Posterior vena cava (tissue), 2 donors: ENCODE measurements around the gene HIPK2. TPM values are rescaled to one million over a fixed set of nuclear protein-coding genes. Genes with fewer than 3 reads are reported as not detected.
"Not testable (repeated sequence)": the region's sequence is repeated elsewhere in the genome, so short reads cannot be mapped to it uniquely, and the experiment has no call there.

Experiments
- DNase-seq: peaks from one replicate; pipeline ENCODE4 v3.0.0-alpha.2; 2020; ENCODE audit warnings: low spot score
- intact Hi-C, 2 donors: fragments of 100-400 bp; cut with DNase I; formaldehyde crosslinking; loops; one replicate each; pipeline versions ENCODE4 v1.14.1 to v1.14.2; 2022 to 2023
- total RNA-seq, 2 donors: library from RNA; stranded (reverse); fragmentation: NEBNext Ultra II Directional; extraction: Animal tissue kit (Norgen Biotek cat#: 25700); gene quantifications; one replicate each; pipeline ENCODE4 v1.2.1, GENCODE V29; 2021
- donor health status: DM: yes; HTN: yes; CAD: no.
- donor health status: DM: yes; HTN: yes; CAD: no.

Gene HIPK2
- total RNA-seq, 2 donors from 2014 or later, result 46.5 to 67.6 TPM

GRCh38 chr7:139683137-139683921, 94.5 kb downstream of the HIPK2 start:
- no peak for DNase-seq
- intact Hi-C loops, result no loop called here

DNA sequence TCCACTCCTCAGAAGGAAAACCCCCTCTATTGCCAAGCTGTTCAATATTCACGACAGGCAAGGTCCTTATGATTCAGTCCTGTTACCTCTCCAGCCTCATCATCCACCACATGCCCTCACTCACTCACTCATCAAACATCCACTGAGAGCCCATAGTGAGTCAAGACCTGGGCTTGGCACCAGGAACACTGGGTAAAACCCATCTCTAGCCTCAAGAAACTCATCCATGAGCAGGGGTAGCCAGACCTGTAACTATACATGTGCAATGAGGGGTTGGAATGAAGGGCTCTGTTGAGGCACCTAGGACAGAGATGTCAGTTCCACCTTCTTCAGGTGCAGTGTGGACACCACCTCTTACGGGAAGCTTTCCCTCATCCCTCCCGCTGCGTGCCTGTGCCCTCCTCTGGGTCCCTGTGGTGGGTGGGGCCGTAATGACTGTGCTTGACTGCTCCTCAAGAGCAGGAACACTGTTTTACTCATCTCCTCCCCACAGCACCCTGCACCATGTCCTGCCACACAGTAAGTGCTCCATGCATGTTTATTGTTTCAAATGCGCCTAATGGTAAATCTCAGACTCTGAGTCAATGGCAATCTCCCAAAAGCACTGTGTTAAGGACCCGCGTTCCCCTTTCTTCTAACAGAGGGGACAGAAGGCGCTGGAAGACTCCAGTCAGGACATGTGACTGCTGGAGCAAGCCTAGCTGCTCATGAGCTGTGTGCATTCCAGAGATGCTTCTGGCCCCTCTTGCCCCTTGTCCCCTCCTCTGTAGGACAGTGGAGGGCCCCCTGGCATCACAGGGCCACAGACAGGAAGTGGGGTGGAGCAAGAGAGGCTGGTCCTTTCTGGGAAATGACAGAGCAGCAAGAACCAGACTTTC, 95.4 kb downstream of the HIPK2 start:
- DNase-seq, result no peak
- intact Hi-C loops, result no loop called here

DNA sequence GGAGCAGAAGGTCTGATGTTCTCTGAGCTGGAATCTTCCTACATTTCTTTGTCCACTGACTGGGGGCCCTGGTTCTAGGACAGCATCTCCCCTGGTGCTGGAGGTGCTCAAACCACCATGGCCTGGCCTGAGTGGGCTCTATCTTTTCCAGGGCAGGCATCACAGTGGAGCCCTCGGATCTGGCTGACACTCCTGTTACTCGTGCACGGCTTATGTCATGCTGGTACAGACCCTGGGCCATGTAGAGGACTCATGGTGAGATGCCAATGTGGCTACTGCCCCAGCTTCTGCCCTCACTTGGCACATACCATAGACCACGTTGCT, 96.0 kb downstream of the HIPK2 start:
- no peak for DNase-seq
- intact Hi-C loops, result no loop called here

- intact Hi-C loops, result no loop called here
- no peak for DNase-seq
Observed at GRCh38 chr7:139681463-139681755, 96.4 kb downstream of the HIPK2 start.

DNA sequence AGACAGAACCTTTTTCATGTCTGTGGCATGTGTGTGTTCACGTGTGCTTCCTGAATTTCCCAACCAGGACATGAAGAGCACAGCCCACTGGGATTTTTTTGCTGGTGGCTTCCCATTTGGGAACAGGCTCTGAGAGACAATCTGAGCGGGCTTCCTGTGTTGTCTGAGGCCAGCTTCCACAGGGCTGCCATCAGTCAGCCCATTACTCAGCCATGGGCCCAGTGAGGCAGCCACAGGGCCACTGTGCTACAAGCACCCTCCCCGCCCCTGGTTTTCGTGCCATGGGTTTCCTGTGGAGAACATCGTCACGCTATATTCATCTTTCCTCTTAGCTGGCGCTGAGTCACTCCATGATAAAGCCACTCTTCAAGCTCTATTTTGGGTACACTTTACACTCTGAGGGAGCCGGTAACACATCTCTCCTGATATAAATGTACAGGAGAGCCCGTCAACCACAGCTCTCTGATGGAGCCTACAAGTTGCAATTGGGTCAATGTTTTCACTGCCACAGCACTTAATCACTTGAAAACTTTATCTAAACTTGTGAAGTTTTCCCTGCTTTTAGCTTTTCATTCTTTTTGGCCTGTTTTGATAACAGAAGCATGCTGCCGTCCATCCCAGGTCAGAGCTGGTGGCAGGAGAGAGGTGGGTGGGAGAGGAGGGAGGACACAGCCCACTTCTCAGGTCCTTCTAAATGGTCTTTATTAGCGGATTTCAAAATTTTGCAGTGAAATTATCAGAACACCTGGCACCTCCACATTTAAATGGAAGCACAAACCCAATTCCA, 96.9 kb downstream of the HIPK2 start:
- peak; percentile 86 for DNase-seq

DNA sequence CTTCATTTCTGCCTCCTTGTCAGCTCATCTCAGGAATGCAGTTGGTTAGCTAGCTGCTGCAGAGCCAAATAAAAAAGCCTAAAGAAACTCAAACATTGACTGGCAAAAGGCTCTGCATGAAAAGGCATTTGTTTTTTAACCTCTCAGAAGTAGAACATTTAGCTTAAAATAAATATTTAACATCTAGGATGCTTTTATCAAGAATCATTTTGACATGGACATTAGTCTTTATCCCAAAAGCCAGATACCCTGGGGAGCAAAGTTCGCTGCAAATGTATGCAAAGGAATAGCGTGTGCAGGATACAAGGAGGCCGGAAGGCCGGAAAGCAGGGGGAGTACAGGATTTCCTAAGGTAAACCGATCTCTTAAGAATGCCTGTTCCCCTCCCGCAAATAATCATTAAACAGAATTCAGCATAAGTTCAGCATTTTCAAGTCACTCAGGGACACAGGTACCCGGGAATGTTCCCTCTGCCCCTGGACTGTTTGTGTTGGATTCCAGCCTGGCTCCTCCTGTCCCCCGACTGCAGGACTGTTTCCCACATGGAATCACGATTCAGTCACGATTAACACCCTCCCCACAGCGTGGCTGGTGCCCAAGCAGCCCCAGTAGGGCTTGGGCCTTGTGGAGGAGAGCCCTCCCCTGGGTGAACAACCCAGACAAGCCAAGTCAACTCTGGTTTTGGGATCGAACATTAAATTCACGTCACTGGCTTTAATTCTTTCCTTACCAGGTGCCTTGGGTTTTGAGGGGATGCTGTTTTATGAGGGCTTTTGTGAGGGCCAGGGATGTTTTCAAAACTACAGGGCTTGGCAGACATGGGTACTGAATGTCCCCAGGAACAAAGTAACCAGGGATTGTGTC, 97.8 kb downstream of the HIPK2 start:
- DNase-seq, result no peak
- intact Hi-C loops, result no loop called here

More for the DNA sequence above, 96.9 kb downstream of the HIPK2 start:
- intact Hi-C loops, result no loop called here

DNA sequence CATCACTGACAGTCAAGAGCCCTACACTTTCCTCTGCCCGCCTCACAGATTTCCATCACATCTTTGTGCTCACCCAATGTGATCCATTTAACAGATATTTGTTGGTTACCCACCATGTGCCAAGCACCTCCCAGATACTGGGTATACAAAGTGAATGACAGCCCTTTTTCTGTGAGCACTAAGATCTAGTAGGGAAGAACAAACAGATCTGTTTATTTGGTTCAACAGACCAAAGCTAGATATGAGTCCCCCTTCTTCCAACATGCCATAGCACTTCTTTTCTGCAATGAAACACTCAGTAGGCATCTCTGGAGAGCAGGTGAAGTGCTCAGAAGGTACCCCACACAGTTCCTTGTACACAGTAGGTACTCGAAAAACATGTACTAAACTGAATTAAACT, 101.4 kb downstream of the HIPK2 start:
- intact Hi-C loops, result no loop called here
- no peak for DNase-seq

- intact Hi-C loops, result no loop called here
- no peak for DNase-seq
Observed at GRCh38 chr7:139675127-139676125, 102.4 kb downstream of the HIPK2 start.

- intact Hi-C loops, result no loop called here
- no peak for DNase-seq
Observed at GRCh38 chr7:139674752-139675126, 103.1 kb downstream of the HIPK2 start.

- DNase-seq, result no peak
- intact Hi-C loops, result no loop called here
Observed at GRCh38 chr7:139674341-139674740, 103.5 kb downstream of the HIPK2 start.

DNA sequence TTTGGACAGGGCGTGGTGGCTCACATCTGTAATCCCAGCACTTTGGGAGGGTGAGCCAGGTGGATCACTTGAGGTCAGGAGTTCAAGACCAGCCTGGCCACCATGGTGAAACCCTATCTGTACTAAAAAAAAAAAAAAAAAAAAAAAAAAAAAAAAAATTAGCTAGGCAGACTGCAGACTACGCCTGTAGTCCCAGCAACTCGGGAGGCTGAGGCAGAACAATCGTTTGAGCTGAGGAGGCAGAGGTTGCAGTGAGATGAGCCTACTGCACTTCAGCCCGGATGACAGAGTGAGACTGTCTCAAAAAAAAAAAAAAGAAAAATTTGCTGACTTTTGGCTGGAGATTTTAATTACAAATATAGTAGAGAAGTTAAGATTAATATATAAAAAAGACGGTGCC, 104.0 kb downstream of the HIPK2 start:
- intact Hi-C loops, result no loop called here
- DNase-seq, result no peak

GRCh38 chr7:139673230-139673629, 104.6 kb downstream of the HIPK2 start:
- DNase-seq, result no peak
- intact Hi-C loops, result no loop called here

DNA sequence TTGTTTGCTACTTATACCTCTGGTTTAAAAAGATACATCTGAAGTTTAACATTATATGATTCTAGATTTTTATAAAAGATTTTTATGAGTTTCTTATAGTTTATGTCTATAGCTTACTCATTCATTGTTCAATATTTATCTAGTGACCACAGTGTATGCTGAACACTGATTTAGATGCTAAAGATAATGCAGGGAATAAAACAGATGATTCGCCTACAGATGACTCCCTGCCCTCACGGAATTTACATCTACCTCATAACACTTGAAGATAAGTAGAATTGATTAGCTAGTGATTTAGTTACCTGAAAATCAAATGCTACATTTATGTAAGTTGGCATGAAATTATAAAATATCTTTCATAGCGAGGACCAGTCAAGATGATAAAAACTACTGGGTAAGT, 105.8 kb downstream of the HIPK2 start:
- intact Hi-C loops, result no loop called here
- DNase-seq, result no peak

DNA sequence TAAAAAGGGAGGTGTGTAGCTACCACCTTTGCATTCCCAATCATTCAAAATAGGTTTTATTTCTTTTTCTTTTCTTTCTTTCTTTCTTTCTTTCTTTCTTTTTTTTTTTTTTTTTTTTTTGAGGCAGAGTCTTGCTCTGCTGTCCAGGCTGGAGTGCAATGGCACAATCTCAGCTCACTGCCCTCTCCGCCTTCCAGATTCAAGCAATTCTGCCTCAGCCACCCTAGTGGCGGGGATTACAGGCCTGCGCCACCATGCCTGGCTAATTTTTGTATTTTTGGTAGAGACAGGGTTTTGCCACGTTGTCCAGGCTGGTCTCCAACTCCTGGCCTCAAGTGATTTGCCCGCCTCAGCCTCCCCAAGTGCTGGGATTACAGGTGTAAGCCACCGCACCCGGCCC, 107.1 kb downstream of the HIPK2 start:
- DNase-seq, intact Hi-C loops: not testable (repeated sequence)

- intact Hi-C loops, result no loop called here
- DNase-seq, result no peak
Observed at GRCh38 chr7:139669106-139670061, 108.4 kb downstream of the HIPK2 start.

DNA sequence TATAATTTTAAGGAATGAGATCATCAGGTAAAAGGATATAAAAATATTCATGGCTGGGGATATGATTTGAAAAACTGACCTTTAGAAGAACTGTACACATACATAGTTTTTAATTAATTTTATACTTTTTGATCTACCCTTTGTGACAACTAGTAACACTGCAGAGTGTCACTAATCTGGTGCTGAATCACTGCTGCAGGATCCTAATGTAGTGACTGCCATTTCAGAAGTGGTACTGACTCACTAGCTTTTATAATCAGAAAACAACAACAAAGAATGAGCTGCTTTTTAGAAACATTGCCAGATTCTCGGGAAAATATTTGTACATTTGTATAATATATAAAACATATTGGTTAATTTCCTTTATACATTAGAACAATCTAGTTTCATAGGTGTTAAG, 110.4 kb downstream of the HIPK2 start:
- intact Hi-C loops, result no loop called here
- DNase-seq, result no peak

DNA sequence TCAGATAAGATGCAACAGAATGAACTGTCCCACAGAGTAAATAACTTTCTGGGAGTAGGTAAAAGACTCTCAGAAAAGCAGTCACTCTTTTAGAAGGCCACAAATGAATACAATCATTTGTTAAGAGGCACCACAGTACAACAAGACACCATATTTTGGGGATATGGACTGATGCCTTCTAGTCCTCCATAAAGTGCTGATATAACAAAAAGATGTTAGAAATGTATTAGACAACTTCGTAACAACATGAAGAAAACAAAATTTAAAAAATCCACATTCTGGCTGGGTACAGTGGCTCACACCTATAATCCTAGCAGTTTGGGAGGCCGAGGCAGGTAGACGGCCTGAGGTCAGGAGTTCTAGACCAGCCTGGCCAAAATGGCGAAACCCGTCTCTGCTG, 111.3 kb downstream of the HIPK2 start:
- intact Hi-C loops, result no loop called here
- no peak for DNase-seq
